C1 segment of cervical spinal cord (tissue), 14 donors: ENCODE data around the gene UNC13A.

Source experiments
- DNase-seq, 14 donors: peaks; one replicate each; lab custom pipeline; 2025; lab: John Stamatoyannopoulos, UW

UNC13A gene

DNA sequence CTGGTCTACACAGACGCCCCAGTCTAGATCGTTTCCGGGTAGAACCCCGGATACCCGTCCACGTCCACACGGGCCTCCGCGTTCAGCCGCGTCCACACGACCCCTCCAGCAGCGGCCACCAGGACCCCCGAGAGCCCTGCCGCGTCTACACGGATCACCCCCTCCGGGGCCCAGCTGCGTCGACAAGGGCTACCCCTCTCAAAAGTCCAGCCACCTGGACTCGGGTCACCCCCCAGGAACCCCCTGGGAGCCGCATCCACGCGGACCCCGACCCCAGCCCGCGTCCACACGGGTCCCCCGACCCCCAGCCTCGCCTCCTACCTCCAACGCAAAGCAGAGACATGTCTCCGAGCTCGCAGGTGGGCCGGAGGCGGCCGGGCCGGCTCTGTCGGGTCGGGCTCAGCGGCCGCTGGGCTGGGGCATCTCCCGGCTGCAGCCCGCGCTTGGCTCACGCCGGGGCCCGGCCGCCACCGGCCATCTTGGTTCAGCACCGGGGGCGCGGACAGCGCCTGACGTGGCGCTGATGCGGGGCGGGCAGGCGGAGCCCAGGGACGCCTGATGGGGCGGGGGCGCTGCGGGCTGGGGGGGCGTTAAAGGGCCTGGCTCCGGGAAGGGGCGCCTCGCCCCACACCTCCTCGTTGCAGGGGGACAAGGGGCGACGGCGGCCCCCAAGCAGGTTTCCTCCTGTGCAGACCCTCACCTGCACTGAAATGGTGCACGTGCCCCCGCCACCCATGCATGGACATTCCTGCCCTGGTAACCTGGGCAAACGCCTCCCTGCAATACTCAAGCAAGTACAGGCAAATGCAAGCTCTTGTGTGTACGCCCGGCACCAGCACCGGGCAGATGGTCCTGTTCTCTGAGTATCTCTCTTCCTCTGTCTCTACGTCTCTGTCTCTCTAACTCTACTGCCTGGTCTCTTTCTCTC is at the start of gene UNC13A:
UNC13A (minus strand) TSS at position 498 of the 928 bp plus-strand sequence; CDS start at position 343, 155 bp downstream.
- peak in 10 of 14 donors; percentile 0 to 83 (median 10) for DNase-seq

DNA sequence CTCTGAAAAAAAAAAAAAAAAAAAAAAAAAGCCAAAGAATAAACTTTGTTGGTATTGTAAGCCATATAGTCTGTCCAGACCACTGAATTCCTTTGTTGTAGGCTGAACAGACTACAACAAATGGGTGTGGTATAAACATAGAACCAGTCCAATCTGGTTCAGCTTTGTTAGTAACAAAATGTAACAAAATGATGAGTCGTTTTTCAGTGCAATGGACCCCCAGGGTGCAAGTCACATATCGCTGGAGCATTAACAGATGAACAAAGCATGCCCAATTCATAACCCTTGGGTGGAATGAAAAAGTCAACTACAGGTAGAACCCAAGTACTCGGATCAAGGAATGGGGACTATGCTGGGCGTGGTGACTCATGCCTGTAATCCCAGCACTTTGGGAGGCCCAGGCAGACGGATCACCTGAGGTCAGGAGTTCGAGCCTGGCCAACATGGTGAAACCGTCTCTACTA is 49.6 kb upstream of the UNC13A start:
- DNase-seq, result no peak

DNA sequence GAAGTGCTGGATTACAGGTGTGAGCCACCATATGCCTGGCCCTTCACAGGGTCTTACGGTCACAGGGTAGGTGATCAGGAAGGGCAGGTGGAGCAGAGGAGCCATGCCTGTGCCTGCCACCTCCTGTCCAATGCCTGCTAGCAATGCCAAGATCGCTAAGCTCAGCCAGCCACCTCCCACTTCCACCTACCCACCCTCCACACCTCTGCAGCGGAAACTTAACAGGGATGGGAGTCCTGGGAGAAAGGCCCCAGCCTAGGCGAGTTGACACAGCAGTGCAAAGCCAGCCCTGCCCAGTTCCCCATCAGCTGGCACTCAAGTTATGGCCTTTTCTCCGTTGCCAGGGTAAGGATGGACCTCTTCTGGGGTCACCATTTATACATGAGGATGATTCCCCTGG is 47.3 kb upstream of the UNC13A start:
- DNase-seq, result no peak

DNA sequence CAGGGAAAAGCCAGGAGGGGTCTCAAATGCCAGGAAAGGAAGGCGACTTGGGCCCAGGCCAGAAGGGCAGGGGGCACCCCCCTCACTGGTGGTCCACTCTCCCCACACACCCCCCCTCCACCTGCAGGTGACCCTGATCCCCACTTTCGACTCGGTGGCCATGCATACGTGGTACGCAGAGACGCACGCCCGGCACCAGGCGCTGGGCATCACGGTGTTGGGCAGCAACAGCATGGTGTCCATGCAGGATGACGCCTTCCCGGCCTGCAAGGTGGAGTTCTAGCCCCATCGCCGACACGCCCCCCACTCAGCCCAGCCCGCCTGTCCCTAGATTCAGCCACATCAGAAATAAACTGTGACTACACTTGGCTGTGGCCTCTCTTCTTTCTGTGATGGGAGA is 46.0 kb upstream of the UNC13A start:
- no peak for DNase-seq

DNA sequence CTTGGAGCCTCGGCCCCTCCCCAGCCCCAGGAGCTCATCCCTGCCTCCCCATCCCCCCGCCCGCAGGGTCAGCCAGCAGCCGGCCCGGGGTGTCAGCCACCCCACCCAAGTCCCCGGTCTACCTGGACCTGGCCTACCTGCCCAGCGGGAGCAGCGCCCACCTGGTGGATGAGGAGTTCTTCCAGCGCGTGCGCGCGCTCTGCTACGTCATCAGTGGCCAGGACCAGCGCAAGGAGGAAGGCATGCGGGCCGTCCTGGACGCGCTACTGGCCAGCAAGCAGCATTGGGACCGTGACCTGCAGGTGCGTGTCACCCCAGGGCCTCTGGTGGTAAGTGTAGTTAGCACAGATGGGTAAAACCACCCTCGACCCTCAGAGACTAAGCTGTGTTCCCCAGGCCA is 45.0 kb upstream of the UNC13A start:
- DNase-seq, result no peak

DNA sequence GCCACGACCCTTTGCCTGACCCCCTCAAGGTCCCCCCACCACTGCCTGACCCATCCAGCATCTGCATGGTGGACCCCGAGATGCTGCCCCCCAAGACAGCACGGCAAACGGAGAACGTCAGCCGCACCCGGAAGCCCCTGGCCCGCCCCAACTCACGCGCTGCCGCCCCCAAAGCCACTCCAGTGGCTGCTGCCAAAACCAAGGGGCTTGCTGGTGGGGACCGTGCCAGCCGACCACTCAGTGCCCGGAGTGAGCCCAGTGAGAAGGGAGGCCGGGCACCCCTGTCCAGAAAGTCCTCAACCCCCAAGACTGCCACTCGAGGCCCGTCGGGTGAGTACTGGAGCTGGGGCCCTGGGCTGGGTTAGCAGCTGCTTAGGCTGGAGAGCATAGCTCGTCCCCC is 39.7 kb upstream of the UNC13A start:
- no peak for DNase-seq

DNA sequence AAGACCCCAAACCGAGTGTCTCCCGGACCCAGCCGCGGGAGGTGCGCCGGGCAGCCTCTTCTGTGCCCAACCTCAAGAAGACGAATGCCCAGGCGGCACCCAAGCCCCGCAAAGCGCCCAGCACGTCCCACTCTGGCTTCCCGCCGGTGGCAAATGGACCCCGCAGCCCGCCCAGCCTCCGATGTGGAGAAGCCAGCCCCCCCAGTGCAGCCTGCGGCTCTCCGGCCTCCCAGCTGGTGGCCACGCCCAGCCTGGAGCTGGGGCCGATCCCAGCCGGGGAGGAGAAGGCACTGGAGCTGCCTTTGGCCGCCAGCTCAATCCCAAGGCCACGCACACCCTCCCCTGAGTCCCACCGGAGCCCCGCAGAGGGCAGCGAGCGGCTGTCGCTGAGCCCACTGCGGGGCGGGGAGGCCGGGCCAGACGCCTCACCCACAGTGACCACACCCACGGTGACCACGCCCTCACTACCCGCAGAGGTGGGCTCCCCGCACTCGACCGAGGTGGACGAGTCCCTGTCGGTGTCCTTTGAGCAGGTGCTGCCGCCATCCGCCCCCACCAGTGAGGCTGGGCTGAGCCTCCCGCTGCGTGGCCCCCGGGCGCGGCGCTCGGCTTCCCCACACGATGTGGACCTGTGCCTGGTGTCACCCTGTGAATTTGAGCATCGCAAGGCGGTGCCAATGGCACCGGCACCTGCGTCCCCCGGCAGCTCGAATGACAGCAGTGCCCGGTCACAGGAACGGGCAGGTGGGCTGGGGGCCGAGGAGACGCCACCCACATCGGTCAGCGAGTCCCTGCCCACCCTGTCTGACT is 39.0 kb upstream of the UNC13A start:
- DNase-seq, result no peak

DNA sequence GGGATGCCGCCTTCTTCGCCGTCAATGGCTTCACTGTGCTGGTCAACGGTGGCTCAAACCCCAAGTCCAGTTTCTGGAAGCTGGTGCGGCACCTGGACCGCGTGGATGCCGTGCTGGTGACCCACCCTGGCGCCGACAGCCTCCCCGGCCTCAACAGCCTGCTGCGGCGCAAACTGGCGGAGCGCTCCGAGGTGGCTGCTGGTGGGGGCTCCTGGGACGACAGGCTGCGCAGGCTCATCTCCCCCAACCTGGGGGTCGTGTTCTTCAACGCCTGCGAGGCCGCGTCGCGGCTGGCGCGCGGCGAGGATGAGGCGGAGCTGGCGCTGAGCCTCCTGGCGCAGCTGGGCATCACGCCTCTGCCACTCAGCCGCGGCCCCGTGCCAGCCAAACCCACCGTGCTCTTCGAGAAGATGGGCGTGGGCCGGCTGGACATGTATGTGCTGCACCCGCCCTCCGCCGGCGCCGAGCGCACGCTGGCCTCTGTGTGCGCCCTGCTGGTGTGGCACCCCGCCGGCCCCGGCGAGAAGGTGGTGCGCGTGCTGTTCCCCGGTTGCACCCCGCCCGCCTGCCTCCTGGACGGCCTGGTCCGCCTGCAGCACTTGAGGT is 38.1 kb upstream of the UNC13A start:
- DNase-seq, result no peak

DNA sequence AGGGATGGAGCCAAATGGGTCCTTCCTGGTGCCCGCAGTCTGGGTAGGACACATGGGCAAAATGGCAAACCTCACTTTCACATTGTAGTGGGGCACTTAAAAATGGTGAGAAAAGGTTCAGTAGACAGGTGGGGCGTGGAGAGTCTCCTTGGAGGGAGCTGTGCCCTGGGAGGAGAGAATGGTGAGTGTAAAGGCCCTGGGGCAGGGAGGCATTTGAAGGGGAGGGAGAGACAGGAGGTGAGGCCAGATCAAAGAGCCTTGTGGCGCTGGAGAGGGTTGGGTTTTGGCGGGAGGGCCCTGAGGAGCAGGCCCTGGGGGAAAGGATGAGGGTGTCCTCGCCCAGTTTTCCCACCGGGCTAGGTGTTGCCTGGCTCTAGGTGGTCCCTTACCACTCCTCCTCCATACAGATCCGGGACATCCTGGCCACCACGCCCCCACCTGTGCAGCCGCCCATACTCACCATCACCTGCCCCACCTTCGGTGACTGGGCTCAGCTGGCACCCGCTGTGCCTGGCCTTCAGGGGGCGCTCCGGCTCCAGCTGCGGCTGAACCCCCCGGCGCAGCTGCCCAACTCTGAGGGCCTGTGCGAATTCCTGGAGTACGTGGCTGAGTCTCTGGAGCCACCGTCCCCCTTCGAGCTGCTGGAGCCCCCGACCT is 37.4 kb upstream of the UNC13A start:
- no peak for DNase-seq

DNA sequence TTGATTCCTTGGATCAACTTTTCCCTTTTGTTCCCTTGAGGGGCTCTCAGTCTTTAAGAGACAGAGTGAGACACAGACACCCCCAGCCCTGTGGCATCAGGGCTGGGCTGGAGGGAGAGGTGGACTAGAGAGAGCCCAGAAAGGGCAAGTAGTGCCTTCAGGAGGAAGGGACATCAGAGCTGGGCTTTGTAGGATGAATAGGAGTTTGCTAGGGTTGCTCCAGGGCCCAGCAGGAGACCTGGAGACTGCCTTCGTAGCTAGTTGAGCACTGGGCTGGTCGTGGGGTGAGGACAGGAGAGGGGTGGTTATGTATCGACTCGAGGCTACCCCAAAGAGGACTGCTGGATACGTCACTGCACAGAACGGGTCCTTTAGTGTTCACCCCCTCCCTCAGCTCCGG is 36.5 kb upstream of the UNC13A start:
- no peak for DNase-seq

DNA sequence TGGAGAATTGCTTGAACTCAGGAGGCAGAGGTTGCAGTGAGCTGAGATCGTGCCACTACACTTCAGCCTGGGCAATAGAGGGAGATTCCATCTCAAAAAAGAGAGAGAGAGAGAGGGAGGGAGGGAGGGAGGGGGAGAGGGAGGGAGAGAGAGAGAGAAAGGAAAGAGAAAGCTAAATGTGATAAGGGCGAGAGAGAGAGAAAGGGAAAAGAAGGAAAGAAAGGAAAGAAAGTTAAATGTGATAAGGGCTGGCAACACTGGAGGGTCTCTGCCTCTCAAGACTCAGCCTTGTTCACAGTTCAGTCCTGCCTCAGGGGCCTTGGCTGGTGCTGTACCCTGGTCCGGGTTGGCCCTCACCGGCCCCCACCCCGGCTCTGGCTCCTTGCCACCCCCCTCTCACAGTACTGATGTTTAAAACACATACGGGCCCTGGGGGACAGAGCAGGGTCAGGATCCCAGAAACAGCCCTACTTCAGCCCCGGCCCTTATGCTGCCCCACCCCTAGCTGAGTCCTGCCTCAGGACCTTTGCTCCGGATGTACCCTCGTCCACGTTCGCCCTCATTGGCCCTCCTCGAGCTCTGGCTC is 34.6 kb upstream of the UNC13A start:
- DNase-seq, result no peak

DNA sequence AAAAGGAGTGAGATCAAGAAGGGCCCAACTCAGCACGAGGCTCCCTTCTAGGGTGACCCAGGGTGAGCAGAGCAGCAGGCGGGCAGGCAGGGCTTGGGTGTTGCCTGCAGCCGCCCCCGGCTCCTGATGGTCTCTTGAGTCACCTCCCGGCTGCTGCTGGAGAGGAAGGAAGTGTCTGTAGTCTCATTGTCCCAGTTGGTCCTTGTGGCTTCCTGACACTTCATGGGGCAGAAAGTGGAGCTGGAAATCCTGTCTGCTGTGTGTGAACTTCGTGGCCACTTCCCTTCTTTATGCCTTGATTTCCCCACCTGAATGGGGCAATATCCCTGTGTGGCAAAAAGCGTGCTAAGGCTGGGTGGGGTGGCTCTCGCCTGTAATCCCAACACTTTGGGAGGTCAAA is 33.7 kb upstream of the UNC13A start:
- peak in 3 of 14 donors; percentile 13 to 32 (median 26) for DNase-seq

DNA sequence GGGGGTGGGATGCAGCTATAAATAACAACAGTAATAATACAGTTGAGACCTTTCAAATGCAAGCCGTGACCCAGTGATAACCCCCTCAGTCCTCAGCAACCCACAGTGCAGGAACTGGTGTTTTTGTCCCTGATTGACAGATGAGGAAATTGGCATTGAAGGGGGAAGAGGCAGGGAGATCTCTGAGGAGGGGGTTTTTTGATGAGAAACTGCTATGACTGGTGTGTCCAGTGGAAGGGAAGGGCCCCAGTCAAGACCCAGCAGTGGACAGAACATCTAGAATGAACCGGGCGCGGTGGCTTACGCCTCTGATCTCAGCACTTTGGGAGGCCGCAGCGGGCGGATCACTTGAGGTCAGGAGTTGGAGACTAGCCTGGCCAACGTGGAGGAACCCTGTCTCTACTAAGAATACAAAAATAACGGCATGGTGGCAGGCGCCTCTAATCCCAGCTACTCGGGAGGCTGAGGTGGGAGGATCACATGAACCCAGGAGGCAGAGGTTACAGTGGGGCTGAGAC is 33.0 kb upstream of the UNC13A start:
- DNase-seq, result no peak

DNA sequence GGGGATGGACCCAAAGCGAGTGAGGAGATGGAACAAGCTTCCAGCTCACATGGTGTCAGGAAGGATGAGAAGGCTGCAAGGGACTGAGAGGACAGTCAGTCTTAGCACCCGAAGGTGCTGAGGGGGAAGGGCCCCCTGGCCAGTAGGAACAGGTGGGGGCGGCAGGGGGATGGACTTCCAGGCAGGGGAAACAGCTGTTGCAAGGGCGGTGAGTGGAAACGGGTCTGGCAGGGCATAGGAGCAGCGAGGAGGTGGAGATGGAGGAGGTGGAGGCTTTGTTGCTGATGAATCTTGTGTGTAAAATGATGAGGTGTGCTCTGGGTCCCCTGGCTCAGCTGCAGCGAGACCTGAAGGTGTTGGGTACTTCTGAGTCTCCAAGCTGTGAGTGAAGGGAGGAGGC is 32.3 kb upstream of the UNC13A start:
- DNase-seq, result no peak

DNA sequence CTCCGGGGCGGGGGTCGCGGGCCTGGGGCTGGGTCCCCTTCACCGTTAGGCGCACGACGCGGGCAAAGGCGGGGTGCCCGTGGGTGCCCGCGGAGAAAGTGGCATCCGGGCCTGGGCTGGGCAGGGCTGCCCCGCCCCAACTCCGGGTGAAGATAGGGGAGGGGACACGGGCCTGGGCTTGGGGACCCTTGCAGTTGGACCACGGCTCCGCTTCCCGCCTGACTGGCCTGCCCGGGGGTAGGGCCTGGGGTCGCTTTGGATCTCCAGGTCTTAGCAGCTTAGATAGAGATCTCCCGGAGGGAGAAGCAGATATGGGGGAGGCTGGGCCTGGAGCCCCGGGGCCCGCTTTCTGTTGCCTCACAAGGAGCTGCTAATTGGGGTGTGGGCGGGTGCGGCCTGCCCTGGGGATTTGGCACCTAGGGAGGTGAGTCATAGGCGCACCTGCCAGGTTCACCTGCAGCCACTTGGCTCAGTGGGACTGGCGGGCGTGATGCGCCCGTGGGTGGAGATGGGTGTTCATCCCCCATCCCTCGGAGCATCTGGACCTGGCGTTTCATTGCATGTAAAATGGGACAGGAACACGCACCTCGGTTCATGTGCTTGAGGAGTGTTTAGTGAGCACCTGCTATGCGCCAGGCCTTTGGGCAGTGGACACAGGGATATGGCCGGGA is 31.7 kb upstream of the UNC13A start:
- peak in 1 of 14 donors; percentile 24 for DNase-seq

DNA sequence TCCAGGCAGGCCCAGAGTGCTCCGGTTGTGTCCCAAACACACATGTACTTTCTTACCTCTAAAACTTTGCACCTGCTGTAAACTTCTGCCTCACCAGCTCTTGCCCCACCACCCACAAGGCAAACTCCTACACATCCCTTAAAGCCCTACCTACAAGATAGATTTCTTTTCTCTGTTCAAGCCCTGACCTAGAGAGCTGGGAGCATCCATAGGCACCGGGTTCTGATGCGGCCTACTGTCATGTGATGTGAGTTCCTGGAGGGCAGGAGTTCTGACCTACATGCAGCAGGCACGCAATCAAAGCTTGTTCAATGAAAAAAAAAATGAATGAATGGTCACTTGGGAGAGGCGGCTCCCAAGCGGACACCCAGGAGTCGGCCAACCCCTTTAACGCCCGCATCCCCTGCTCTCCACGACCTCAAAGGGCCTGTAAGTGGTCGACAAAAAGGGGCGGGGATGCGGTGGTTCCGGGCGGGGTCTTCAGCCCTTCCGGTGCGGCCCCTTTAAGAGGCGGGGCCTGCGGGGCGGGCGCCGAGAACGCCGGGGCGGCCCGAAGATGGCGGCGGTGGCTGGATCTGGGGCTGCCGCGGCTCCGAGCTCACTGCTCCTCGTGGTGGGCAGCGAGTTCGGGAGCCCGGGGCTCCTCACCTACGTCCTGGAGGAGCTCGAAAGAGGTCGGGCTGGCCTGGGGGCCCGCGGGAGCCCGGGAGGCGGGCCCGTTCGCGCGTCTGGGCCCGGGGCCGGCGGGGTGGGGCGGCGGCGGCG is 31.0 kb upstream of the UNC13A start, which contains the start of gene MAP1S:
MAP1S (plus strand) TSS at position 534 of the 765 bp plus-strand sequence; CDS start at position 557, 23 bp downstream.
- DNase-seq, result peak in 9 of 14 donors; percentile 4 to 60 (median 30)

DNA sequence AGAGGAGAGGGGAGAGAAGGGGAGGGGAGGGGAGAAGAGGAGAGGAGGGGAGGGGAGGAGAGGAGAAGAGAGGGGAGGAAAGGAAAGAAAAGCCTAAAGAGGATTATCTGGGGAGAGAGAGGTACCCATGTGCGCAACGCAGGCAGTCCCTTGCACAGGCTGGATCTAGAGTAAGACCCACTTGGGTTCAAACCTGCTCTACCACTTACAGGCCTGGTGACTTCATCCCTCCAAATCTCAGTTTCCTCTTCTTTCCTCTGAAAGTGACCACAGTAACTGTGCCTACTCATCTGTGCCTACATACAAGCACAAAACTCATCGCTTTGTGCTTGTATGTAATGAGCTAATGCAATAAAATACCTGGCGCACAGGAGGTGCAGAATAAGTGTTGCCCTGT is 30.4 kb upstream of the UNC13A start:
- DNase-seq, result no peak

DNA sequence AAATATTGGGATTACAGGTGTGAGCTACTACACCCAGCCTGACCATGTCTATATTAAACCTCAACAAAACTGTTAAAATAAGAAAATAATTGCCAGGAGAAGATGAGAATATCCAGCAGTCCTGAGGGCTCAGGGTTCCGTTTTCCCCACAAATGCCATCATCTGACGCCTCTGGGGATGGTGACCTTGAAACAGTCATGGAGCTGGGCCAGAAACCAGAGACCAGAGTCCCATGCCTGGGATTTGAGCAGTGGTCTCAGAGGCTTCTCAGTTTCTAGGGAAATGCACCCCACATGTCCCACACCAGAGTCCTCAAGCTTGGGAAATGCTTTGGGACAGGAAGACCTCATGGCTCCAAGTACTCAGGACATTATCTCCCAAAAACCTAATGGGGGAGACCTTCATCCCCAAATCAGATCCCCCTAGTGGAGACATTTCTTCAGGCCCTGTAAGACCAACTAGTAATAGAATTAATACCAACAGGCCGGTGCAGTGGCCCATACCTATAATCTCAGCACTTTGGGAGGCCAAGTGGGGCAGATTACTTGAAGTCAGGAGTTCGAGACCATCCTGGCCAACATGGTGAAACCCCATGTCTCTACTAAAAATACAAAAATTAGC is 28.3 kb upstream of the UNC13A start:
- DNase-seq, result no peak

DNA sequence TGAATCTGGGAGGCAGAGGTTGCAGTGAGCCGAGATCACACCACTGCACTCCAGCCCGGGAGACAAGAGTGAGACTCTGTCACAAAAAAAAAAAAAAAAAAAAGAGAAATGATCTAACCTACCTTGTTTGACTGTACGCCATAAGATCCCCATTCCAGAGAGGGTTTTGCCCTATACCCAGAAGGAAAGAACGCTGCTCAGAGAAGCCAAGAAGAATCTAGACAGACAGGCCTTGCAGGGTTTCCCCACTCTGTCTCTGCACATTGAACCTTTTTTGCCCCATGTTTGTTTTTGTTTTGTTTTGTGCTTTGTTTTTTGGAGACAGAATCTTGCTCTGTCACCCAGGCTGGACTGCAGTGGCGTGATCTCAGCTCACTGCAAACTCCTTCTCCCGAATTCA is 23.7 kb upstream of the UNC13A start:
- DNase-seq, result no peak
